OCI-M1 (cell line): ENCODE data around the gene TM4SF1.

Experiments used
- DNase-seq: peaks from one replicate; lab custom pipeline; 2025; lab: John Stamatoyannopoulos, UW

Gene TM4SF1

GRCh38 chr3:149375501-149376196 is 1.8 kb downstream of the TM4SF1 start:
- no peak for DNase-seq

- DNase-seq: no peak
These were observed 2.5 kb downstream of the TM4SF1 start for GRCh38 chr3:149374793-149375500.

GRCh38 chr3:149374391-149374790 is 3.1 kb downstream of the TM4SF1 start:
- DNase-seq: no peak

DNA sequence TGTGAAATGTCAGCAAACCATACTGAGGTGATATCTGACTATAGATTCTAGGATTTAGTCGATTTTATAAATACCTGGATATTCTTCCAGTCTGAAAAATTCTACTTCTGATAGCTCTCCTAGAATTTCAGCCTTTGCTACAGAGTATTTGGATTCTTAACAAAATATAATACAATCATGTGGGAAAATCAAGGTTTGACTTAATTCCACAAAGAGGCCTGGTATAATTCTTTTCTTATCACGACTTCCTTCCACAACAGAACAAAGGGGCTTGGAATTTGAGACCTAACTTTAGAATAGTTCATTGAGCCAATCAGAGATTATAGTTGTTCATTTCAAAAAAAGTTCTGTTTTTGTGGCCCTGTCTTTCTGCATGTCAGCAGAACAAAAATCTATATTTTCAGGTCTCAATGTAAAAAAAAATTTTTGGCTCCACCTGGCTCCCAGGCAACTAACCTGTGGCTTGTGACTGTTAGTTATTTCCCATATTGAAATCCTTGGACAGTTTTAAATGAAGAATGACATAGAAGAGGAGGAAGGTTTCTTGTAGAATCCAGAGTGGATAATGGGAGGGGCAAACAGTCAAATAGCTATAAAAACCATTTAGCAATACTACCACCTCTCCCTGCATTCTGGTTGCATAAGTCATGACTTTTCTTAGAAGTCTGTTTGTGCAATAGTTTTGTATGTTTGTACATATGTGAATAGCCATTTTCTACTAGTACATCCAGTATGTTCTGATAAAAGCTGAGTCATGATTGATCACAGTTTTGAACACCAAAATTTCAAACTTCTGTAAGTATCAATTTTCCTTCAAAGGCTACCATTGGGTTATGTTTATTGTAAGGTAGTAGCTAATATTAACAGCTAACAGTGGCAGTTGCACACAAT is 4.0 kb downstream of the TM4SF1 start:
- peak; percentile 39 for DNase-seq

GRCh38 chr3:149371723-149372114 is 5.7 kb downstream of the TM4SF1 start:
- no peak for DNase-seq

GRCh38 chr3:149371001-149371722 is 6.3 kb downstream of the TM4SF1 start:
- no peak for DNase-seq

DNA sequence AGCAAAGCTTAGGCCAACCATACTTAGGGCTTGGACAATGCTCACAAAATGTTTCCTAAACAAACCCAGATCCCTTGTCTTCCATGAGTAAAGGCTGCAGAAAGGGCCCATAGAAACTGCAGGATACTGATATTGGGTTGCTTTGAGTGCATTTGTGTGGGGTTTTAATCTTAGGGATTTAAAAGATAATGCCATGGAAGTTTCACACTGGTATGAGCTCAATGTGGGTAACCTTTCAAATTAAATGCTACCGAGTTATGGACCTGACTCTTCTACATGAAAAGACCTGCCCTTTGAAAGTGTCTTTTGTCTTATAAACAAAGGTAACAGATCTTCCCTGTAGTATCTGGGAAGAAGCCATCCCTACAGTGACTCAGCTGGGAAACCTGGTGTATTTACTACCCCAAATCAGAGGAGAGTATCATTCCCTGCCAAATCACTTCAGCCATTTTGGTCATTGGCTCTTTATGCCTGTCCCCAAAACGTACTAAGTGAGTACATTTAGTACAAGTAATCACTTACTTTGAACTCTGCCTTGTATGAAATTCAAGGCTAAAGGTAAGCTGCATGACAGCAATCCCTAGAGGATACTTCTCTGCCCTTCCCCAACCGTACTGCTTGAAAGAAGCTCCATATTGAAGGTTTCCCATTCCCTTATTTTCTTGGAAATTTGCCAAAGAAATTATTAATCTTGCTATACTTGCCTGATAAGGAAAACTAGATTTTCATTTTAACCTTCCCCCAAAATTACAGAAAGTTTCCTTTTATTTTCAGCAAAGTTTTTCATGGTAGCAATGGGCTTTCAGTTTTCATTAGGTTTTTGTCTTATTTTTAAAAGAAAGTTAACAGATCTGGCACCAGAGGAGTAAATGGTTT is 7.2 kb downstream of the TM4SF1 start:
- DNase-seq: no peak

GRCh38 chr3:149368674-149369497 is 8.6 kb downstream of the TM4SF1 start:
- no peak for DNase-seq

DNA sequence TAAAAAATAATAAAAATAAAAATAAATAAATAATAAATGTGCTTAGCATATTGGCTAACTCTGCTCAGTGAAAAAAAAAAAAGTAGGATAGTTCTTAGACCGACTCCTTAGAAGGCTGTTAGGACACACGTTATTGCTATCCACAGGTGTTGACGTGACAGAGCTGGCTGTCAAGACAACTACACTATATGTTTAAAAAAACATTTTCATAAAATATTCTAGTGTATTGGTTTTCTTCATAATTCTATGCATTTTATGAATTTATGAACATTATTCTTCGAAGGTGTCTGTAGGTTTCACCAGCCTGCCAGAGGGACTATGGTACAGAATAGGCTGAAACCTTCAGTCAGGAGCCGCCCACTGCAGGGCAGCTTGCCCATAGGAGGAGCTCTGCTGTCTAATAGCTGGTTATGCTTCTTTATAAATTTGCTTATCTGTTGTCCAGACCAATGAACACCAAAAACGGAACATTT is 9.2 kb downstream of the TM4SF1 start:
- DNase-seq: no peak

DNA sequence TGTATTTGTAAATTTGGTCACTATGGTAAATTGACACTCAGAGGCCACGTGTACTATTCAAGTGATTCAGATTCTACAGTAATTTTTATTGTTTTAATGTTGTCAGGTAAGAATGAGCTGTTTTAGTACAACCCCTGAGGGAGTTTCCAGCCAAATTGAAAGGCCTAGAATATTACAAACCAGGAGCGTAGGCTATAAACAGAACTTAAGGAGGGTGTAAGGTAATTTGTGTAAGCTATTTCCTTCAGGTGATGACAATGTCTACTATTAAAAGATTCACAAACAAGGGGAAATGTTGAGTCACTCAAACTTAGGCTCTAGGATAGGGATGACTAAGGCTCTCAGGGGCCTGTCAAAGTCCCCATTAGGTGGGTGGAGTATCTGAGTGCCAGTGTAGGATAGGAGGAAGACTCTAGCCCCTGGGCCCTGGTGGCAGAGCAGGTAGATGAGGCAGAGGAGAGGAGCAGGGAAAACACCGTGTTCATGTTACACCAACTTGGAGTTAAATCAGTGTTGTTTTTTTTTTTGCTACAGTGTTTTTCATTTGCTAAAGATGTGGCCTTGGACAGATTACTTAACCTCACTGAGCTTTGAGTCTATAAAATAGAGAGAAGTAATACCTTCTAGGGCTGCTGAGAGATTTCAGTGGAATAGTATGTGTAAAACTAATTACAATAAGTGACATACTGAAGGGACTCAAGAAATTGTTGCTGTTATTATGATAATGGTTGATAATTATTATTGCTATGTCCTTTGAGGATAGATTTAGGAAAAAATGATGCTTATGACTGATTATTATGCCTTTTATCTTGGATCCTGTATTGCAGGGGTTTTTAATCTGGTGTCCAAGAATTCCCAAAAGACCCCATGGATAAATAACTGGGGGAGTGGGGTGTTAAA is 10.3 kb downstream of the TM4SF1 start:
- no peak for DNase-seq

DNA sequence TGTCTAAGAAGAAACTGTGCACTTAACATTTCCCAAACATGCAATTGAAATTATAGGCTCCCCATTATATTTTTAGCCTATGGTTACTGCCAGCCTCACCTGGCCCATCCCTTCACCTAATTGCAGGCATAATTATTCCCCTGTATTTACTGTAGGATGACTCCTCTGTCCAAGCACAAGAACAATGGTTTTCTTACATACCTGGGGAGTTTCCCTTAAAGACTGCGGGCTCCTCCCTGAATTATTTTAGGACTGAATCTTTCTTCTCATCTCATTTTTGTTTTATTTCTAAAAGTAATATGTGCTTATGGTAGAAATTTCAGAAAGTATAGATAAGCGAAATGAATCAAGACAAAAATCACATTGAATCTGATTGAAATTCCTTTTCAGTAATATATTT is 11.4 kb downstream of the TM4SF1 start:
- no peak for DNase-seq

GRCh38 chr3:149364624-149365023 is 12.8 kb downstream of the TM4SF1 start:
- DNase-seq: no peak

GRCh38 chr3:149363053-149363452 is 14.4 kb downstream of the TM4SF1 start:
- DNase-seq: no peak

DNA sequence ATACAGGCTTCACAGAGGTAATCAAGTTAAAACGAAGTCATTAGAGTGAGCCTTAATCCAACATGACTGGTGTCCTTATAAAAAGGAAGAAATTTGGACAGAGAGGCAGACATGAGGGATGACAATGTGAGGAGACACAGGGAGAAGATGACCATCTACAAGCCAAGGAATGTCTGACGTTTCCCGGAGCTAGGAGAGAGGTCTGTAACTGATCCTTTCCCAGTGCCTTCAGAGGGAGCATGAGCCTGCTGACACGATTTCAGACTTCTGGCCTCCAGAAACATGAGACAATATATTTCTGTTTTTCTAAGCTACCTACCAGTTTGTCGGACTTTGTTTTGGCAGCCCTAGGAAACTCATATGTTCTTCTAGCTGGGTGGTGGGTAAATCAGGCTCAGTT is 15.1 kb downstream of the TM4SF1 start:
- no peak for DNase-seq

DNA sequence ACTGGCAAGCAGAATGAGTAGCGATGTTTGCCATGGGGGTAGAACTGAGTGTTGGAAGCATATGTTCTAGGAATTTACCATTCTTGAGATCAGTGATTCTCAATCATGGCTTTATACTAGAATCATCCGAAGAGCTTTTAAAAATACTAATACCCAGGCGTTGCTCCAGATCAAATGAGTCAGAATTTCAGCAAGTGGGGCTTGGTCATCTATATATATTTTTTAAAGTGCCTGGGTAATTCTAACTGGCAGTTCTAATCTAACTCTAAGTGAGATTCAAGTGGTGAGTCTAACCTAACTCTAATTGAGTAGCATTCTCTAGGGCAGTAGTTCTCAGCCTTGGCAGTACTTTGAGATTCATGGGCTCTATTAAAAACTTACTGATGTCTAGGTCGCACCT is 20.8 kb downstream of the TM4SF1 start:
- DNase-seq: no peak

DNA sequence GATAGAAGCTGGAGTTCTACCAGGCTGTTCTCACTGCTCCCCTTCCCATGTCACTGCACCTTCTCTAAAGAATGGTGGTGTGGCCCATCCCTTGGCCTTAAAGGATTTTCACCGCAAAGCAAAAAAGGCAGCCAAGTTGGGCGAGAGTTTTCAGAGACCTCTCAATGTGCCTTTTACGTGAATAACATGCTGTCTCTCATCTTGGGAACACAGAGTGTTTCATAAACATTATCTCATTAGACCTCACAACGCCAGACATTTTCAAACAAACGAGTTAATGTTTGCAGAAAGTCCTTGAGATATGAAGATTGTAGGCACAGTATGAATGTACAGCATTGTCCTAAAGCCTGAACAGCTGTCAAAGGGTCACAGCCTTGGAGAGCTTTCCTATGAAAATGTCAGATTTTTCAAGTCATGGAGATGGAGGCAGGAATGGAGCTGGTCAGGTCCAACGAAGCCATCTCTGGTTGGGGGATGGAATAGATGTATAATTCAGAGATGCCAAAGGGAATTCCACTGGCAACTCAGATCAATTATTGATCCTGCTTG is 21.3 kb downstream of the TM4SF1 start:
- no peak for DNase-seq

DNA sequence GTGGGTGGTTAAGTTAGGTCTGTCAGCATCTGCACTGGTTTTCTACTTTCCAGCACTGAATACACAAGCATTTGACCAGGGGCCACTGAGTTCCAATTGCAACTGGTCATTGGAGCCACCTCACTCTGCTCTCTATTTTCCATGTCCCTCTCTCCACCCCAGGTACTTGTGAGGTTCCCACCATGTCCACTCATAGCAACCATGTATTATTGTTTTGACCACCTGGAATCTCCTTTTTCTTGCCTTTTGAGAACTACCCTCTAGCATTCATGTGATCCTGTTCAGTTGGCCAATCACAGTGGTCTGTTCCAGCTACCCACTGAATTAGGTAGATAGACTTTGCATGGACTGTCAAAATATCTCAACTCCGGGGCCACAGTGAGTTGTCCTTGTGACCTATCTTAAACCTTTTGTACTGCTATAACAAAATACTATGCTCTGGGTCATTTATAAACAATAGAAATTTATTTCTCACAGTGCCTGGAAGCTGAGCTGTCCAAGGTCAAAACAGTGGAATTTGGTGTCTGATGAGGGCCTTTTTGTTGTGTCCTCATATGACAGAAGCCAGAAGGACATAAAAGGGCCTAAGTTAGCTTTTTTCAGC is 23.8 kb downstream of the TM4SF1 start:
- DNase-seq: no peak

- DNase-seq: peak; percentile 54
These were observed 24.9 kb downstream of the TM4SF1 start for GRCh38 chr3:149352556-149352955.
